ENCODE results near the gene KL. TPM values are rescaled to one million over a fixed set of nuclear protein-coding genes. Genes with fewer than 3 reads are reported as not detected.

The KL gene
- total and polyA plus RNA-seq, 2 of the 8 experiments (the other 6 are each of a cell fraction or from before 2014, with no cell fraction given): 0.02 TPM; not detected in 1

GRCh38 chr13:33050161-33050560, 33.9 kb downstream of the KL start:
- Histone ChIP-seq H3K9ac (replicated peaks in 1 of 4; ENCODE audit: extremely low read depth in 1 of 4, low read depth in 3 of 4, low read length in 3 of 4) (no peak overlapping the region), H2AFZ (ENCODE audit: low read length) (no peak overlapping the region), H3K79me2 (ENCODE audit: control insufficient read depth in 1 of 2, insufficient read depth in 2 of 2, low read length in 2 of 2) (no peaks in the 10 kb centered on the region), H3K4me3 (ENCODE audit: extremely low read depth in 1 of 4, insufficient read depth in 2 of 4, low read depth in 3 of 4, low read length in 4 of 4) (no peak overlapping the region), H3K14ac (ENCODE audit: insufficient read length) (no peak overlapping the region), H3K23ac (ENCODE audit: insufficient read length) (no peak overlapping the region), H3K27me3 (replicated peaks in 1 of 4; ENCODE audit: control insufficient read depth in 3 of 4, extremely low read depth in 1 of 4, insufficient read depth in 3 of 4, low read length in 3 of 4) (no peaks in the 10 kb centered on the region), H3K79me1 (ENCODE audit: low read depth, low read length) (no peaks in the 10 kb centered on the region), H2BK12ac (ENCODE audit: low read depth, low read length) (no peak overlapping the region), H2AK5ac (ENCODE audit: low read depth, low read length) (no peak overlapping the region), H3K4me1 (replicated peaks in 1 of 4; ENCODE audit: control insufficient read depth in 3 of 4, insufficient read depth in 4 of 4, low read length in 3 of 4) (no peaks in the 10 kb centered on the region), H3K27ac (ENCODE audit: low read depth, low read length) (no peak overlapping the region), H2BK20ac (ENCODE audit: low read length) (no peak overlapping the region), H3K56ac (replicated peaks; ENCODE audit: insufficient read length, low read depth, low read length) (no peak overlapping the region), H3K9me3 (ENCODE audit: insufficient read depth in 2 of 2, low read depth in 1 of 2, low read length in 1 of 2) (no peaks in the 10 kb centered on the region), H3K18ac (ENCODE audit: extremely low read depth, low read length) (no peak overlapping the region), H3K36me3 (ENCODE audit: control insufficient read depth in 2 of 4, insufficient read depth in 4 of 4, low read length in 3 of 4) (no peaks in the 10 kb centered on the region), H2BK120ac (replicated peaks; ENCODE audit: low read depth, low read length) (no peak overlapping the region), H3K4me2 (ENCODE audit: insufficient read depth in 1 of 2, low read depth in 2 of 2, low read length in 2 of 2) (no peak overlapping the region), H2BK15ac (ENCODE audit: low read length) (no peak overlapping the region), H4K20me1 (replicated peaks in 1 of 2; ENCODE audit: control insufficient read depth in 1 of 2, insufficient read depth in 2 of 2, low read length in 2 of 2) (no peaks in the 10 kb centered on the region), H4K5ac (ENCODE audit: insufficient read length, low read depth, low read length) (no peak overlapping the region), H4K91ac (replicated peaks; ENCODE audit: insufficient read length, low read length) (no peak overlapping the region), H2BK5ac (ENCODE audit: low read depth, low read length) (no peak overlapping the region), H3K4ac (replicated peaks; ENCODE audit: insufficient read length, low read depth, low read length) (no peak overlapping the region), H4K8ac (ENCODE audit: extremely low read depth, insufficient read depth, low read length) (no peak overlapping the region), H3K23me2 (ENCODE audit: low read depth, low read length) (no peaks in the 10 kb centered on the region)
- FAIRE-seq: no peak
- WGBS, 2 experiments (ENCODE audit: extremely low coverage in 1 of 2, insufficient coverage in 1 of 2, insufficient read length in 1 of 2, insufficient replicate concordance in 2 of 2, low coverage in 1 of 2, low lambda C conversion rate in 2 of 2, missing lambda C conversion rate in 1 of 2): 71% methylated on average over 4 of the region's 4 CpGs; no CpG with 5 or more reads in 1 of the 2 experiments
- TF ChIP-seq JUN (IDR thresholded peaks at IDR 0.05; ENCODE audit: low read depth, low read length): no peak
- no peak for TF ChIP-seq EZH2 (IDR thresholded peaks at IDR 0.05; ENCODE audit: low read depth, low read length, severe bottlenecking)
- no peak for TF ChIP-seq SP1 (IDR thresholded peaks at IDR 0.05; ENCODE audit: low read depth, low read length)
- no peak for TF ChIP-seq ZNF274 (IDR thresholded peaks at IDR 0.05; ENCODE audit: borderline replicate concordance, extremely low read depth, low read length)
- no peak for DNase-seq (ENCODE audit: low read depth in 1 of 2, low spot score in 2 of 2)
- POLR2A ChIA-PET (ENCODE audit: partially characterized antibody): no interaction called here
- CTCF ChIA-PET (ENCODE audit: partially characterized antibody): no interaction called here
